ENCODE measurements around the gene BSPRY. TPM values are rescaled to one million over a fixed set of nuclear protein-coding genes. Genes with fewer than 3 reads are reported as not detected.

Gene BSPRY
- total RNA-seq, 3 donors from 2014 or later (not counting 1 experiment from before 2014, with no cell fraction given), result 3.3 to 5.5 (median 4.3) TPM

DNA sequence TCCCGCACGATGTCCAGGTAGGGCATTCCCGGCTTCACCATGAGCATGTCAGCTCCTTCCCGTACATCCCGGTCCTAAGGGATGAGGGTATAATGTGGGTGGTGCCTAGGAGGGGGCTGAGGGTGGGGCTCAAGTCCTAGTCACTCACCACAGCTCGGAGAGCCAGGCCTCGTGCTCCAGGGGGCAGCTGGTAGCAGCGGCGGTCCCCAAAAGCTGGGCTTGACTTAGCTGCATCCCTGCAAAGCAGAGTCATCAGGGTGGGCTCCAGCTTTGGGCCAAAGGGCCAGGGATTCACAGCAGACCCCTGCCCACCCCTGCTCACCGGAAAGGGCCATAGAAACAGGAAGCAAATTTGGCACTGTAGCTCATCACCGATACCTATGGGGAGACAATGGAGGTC lies 40.1 kb downstream of the BSPRY start:
- H3K4me1 Mint-ChIP-seq, result no peaks in the 10 kb centered on the region
- H3K27ac Mint-ChIP-seq, result no peak overlapping the region
- Histone ChIP-seq H3K36me3 (ENCODE audit: control insufficient read depth, insufficient read depth, low read length) (peaks cover 49% of the 10 kb centered on the region), H3K27me3 (ENCODE audit: control insufficient read depth, insufficient read depth, low read length) (no peaks in the 10 kb centered on the region), H3K27ac (ENCODE audit: low read length) (no peak overlapping the region), H3K4me1 (ENCODE audit: control insufficient read depth, insufficient read depth, low read length) (no peaks in the 10 kb centered on the region), H3K4me3 (ENCODE audit: low read length) (no peak overlapping the region), H3K9me3 (ENCODE audit: control insufficient read depth, insufficient read depth, low read length) (no peaks in the 10 kb centered on the region)
- ATAC-seq (no peak), DNase-seq (no peak)
- TF ChIP-seq, protein P1, sequence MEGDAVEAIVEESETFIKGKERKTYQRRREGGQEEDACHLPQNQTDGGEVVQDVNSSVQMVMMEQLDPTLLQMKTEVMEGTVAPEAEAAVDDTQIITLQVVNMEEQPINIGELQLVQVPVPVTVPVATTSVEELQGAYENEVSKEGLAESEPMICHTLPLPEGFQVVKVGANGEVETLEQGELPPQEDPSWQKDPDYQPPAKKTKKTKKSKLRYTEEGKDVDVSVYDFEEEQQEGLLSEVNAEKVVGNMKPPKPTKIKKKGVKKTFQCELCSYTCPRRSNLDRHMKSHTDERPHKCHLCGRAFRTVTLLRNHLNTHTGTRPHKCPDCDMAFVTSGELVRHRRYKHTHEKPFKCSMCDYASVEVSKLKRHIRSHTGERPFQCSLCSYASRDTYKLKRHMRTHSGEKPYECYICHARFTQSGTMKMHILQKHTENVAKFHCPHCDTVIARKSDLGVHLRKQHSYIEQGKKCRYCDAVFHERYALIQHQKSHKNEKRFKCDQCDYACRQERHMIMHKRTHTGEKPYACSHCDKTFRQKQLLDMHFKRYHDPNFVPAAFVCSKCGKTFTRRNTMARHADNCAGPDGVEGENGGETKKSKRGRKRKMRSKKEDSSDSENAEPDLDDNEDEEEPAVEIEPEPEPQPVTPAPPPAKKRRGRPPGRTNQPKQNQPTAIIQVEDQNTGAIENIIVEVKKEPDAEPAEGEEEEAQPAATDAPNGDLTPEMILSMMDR (IDR thresholded peaks at IDR 0.05), result no peak
- peaks cover 7% of the 10 kb centered on the region for H3K36me3 Mint-ChIP-seq
- whole genome bisulfite sequencing (ENCODE audit: insufficient coverage), result 97% methylated on average over 11 of the region's 11 CpGs
- intact Hi-C loops (cut with micrococcal nuclease), result no loop called here
- H3K27me3 Mint-ChIP-seq (ENCODE audit: low read depth in 2 of 2), result no peaks in the 10 kb centered on the region
- H3K4me3 Mint-ChIP-seq, result no peak overlapping the region
- no peaks in the 10 kb centered on the region for H3K9me3 Mint-ChIP-seq

DNA sequence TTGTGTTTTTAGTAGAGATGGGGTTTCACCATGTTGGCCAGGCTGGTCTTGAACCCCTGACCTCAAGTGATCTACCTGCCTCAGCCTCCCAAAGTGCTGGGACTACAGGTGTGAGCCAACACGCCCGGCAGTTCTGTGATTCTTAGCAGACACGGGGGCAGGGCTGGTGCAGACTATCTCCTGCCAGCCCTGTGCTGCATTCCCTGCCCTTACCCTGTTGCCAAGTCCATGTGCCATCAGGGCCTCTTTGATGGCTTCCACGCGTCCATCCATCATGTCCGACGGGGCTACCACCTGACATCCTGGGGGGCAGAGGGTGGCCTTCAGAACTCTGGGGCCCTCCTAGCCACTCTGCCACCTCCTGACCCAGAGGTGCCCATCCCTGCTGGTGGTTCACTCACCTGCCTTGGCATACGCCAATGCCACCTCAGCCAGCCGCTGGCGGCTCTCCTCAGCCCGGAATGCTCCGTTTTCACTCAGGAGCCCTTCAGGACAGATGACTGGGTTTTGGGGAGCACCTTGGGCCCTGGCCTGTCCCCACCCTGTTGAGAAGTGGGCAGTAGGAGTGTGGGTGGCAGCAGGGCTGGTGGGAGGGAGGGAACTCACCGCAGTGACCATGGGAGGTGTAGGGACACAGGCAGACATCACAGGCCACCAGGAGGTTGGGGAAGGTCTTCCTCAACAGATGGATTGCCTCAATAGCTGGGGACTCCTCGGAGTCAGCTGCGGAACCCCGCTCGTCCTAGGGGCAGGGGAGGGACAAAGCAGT lies 41.0 kb downstream of the BSPRY start:
- Histone ChIP-seq H3K27ac (ENCODE audit: low read length) (no peak overlapping the region), H3K4me1 (ENCODE audit: control insufficient read depth, insufficient read depth, low read length) (no peaks in the 10 kb centered on the region), H3K4me3 (ENCODE audit: low read length) (no peak overlapping the region), H3K36me3 (ENCODE audit: control insufficient read depth, insufficient read depth, low read length) (peaks cover 49% of the 10 kb centered on the region), H3K9me3 (ENCODE audit: control insufficient read depth, insufficient read depth, low read length) (no peaks in the 10 kb centered on the region), H3K27me3 (ENCODE audit: control insufficient read depth, insufficient read depth, low read length) (no peaks in the 10 kb centered on the region)
- Mint-ChIP-seq H3K36me3 (peaks cover 7% of the 10 kb centered on the region), H3K27me3 (ENCODE audit: low read depth in 2 of 2) (no peaks in the 10 kb centered on the region), H3K4me1 (peaks cover 0 to 2% of the 10 kb centered on the region in 2 donors), H3K27ac (no peak overlapping the region), H3K9me3 (no peaks in the 10 kb centered on the region), H3K4me3 (no peak overlapping the region)
- DNase-seq (no peak), ATAC-seq (no peak)
- TF ChIP-seq, protein P1 (IDR thresholded peaks at IDR 0.05), result no peak
- intact Hi-C loops (cut with micrococcal nuclease), result no loop called here
- 96% methylated on average over 17 of the region's 17 CpGs for WGBS (ENCODE audit: insufficient coverage)

DNA sequence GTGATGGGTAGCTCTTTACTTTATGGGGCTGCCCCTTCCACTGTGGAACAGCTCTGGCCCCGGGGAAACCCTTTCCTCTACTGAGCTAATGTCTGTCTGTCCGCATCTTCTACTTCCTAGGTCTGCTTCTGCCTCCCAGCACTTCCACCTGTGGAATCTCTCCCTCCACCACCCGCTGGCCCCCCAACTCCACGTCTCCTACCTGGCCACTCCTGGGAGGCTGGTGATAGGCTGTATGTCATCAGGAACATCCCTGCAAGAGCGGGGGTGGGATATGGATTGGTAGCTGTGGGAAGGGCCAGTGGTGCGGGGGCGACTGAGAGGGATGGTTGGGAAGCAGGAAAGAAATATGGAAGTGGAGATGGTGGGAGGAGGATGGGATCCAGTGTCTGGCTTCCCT lies 42.6 kb downstream of the BSPRY start:
- Mint-ChIP-seq H3K9me3 (no peaks in the 10 kb centered on the region), H3K36me3 (peaks cover 7% of the 10 kb centered on the region), H3K27ac (no peak overlapping the region), H3K27me3 (ENCODE audit: low read depth in 2 of 2) (no peaks in the 10 kb centered on the region), H3K4me1 (peaks cover 0 to 10% of the 10 kb centered on the region in 2 donors), H3K4me3 (no peak overlapping the region)
- TF ChIP-seq, protein P1 (IDR thresholded peaks at IDR 0.05), result no peak
- intact Hi-C loops (cut with micrococcal nuclease), result no loop called here
- DNase-seq (no peak), ATAC-seq (no peak)
- H3K9me3 ChIP-seq (ENCODE audit: control insufficient read depth, insufficient read depth, low read length), result no peaks in the 10 kb centered on the region
- 99% methylated on average over 7 of the region's 7 CpGs for WGBS (ENCODE audit: insufficient coverage)
- H3K4me1 ChIP-seq (ENCODE audit: control insufficient read depth, insufficient read depth, low read length), result no peaks in the 10 kb centered on the region
- H3K4me3 ChIP-seq (ENCODE audit: low read length), result no peak overlapping the region
- H3K27me3 ChIP-seq (ENCODE audit: control insufficient read depth, insufficient read depth, low read length), result no peaks in the 10 kb centered on the region
- no peak overlapping the region for H3K27ac ChIP-seq (ENCODE audit: low read length)
- peaks cover 49% of the 10 kb centered on the region for H3K36me3 ChIP-seq (ENCODE audit: control insufficient read depth, insufficient read depth, low read length)

DNA sequence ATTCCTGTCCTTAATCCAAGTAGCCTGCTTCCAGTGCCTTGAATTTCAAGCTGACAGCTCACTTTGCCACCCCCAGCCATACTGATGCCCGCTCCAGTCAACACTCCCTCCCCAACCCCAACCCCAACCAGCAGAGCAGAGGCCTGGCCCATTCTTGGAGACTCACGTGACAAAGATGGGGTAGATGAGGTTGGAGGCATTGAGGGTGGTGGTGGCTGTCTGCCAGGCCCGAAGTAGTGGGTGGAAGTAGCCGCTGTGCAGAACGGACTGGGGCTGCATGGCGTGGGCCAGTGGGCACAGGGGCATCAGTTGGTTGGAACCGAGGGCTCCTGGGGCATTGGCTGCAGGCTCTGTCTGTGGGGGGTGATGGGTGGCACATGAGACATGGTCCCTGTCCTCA lies 43.9 kb downstream of the BSPRY start:
- Histone ChIP-seq H3K4me1 (ENCODE audit: control insufficient read depth, insufficient read depth, low read length) (no peaks in the 10 kb centered on the region), H3K4me3 (ENCODE audit: low read length) (no peak overlapping the region), H3K36me3 (ENCODE audit: control insufficient read depth, insufficient read depth, low read length) (peaks cover 39% of the 10 kb centered on the region), H3K9me3 (ENCODE audit: control insufficient read depth, insufficient read depth, low read length) (no peaks in the 10 kb centered on the region), H3K27ac (ENCODE audit: low read length) (no peak overlapping the region), H3K27me3 (ENCODE audit: control insufficient read depth, insufficient read depth, low read length) (no peaks in the 10 kb centered on the region)
- no peak for ATAC-seq
- H3K36me3 Mint-ChIP-seq, result no peaks in the 10 kb centered on the region
- TF ChIP-seq, protein P1 (IDR thresholded peaks at IDR 0.05), result no peak
- no peaks in the 10 kb centered on the region for H3K27me3 Mint-ChIP-seq (ENCODE audit: low read depth in 2 of 2)
- no peak overlapping the region for H3K4me3 Mint-ChIP-seq
- peaks cover 0 to 15% of the 10 kb centered on the region in 2 donors for H3K4me1 Mint-ChIP-seq
- no peaks in the 10 kb centered on the region for H3K9me3 Mint-ChIP-seq
- H3K27ac Mint-ChIP-seq, result no peak overlapping the region
- no peak for DNase-seq
- intact Hi-C loops (cut with micrococcal nuclease), result no loop called here
- 95% methylated on average over 6 of the region's 7 CpGs for WGBS (ENCODE audit: insufficient coverage)

Data from natural killer cell (primary cell).